ENCODE data around the gene ZNF605. TPM values are rescaled to one million over a fixed set of nuclear protein-coding genes. Genes with fewer than 3 reads are reported as not detected.
"Not testable (repeated sequence)": the region's sequence is repeated elsewhere in the genome, so short reads cannot be mapped to it uniquely, and the experiment has no call there.

The ZNF605 gene
- total and polyA plus RNA-seq, 9 of the 15 experiments (the other 6 are each of a cell fraction or from before 2014, with no cell fraction given) = 0.45 to 1.1 (median 0.68) TPM

GRCh38 chr12:132937476-132937875 is 18.6 kb downstream of the ZNF605 start (continued):
- TF ChIP-seq E2F4 (CRISPR knock-in tag; IDR thresholded peaks at IDR 0.05; ENCODE audit: low read depth) (no peak), CHD2 (IDR thresholded peaks at IDR 0.05; ENCODE audit: low read depth, low read length) (no peak), COPS2 (conservative IDR thresholded peaks at IDR 0.05) (no peak)

GRCh38 chr12:132936921-132937320 is 19.2 kb downstream of the ZNF605 start:
- H3K4me3 ChIP-seq; H3K27me3 ChIP-seq (ENCODE audit: control insufficient read depth in 2 of 2, insufficient read depth in 2 of 2, low read length in 2 of 2); POLR2A ChIA-PET; H3K9ac ChIP-seq (ENCODE audit: insufficient read depth in 1 of 2, low read depth in 2 of 2, low read length in 2 of 2); H3K9me1 ChIP-seq (ENCODE audit: control insufficient read depth, insufficient read depth, low read length); in situ Hi-C loops (cut with MboI); BruUV-seq (replicated peaks); FAIRE-seq; H3K79me2 ChIP-seq (ENCODE audit: control insufficient read depth, insufficient read depth, low read length); H3K4me2 ChIP-seq (ENCODE audit: insufficient read depth, low read length); CTCF ChIA-PET (ENCODE audit: low intra/inter-chr PET ratio); H4K20me1 ChIP-seq (replicated peaks; ENCODE audit: control insufficient read depth, insufficient read depth, low read length); DNase-seq (ENCODE audit: extremely low read depth in 1 of 4, low spot score in 3 of 4); ATAC-seq; H2AFZ ChIP-seq (ENCODE audit: low read depth, low read length); intact Hi-C loops (cut with micrococcal nuclease); H3K36me3 ChIP-seq (ENCODE audit: control insufficient read depth, insufficient read depth, low read length); H3K9me3 ChIP-seq (replicated peaks; ENCODE audit: control insufficient read depth, insufficient read depth, low read depth, low read length); H3K27ac ChIP-seq (ENCODE audit: extremely low read depth, low read depth, low read length); H3K4me1 ChIP-seq (replicated peaks in 1 of 2; ENCODE audit: control insufficient read depth in 2 of 2, insufficient read depth in 2 of 2, low read length in 2 of 2): not testable (repeated sequence)
- 0% methylated on average over 8 of the region's 8 CpGs for WGBS (ENCODE audit: insufficient coverage, low coverage, missing lambda C conversion rate)

GRCh38 chr12:132936163-132936562 is 19.9 kb downstream of the ZNF605 start:
- Histone ChIP-seq H3K79me2 (ENCODE audit: control insufficient read depth, insufficient read depth, low read length) (no peaks in the 10 kb centered on the region), H3K9me3 (replicated peaks; ENCODE audit: control insufficient read depth, insufficient read depth, low read depth, low read length) (peaks cover 1% of the 10 kb centered on the region), H3K27ac (ENCODE audit: extremely low read depth, low read depth, low read length) (no peak overlapping the region), H3K4me1 (replicated peaks in 1 of 2; ENCODE audit: control insufficient read depth in 2 of 2, insufficient read depth in 2 of 2, low read length in 2 of 2) (no peaks in the 10 kb centered on the region), H3K27me3 (ENCODE audit: control insufficient read depth in 2 of 2, insufficient read depth in 2 of 2, low read length in 2 of 2) (peaks cover 0 to 2% of the 10 kb centered on the region in 2 experiments; a peak in 1 of 5 replicates), H3K9ac (ENCODE audit: insufficient read depth in 1 of 2, low read depth in 2 of 2, low read length in 2 of 2) (no peak overlapping the region), H3K9me1 (ENCODE audit: control insufficient read depth, insufficient read depth, low read length) (no peaks in the 10 kb centered on the region), H2AFZ (ENCODE audit: low read depth, low read length) (no peak overlapping the region), H3K4me2 (ENCODE audit: insufficient read depth, low read length) (no peak overlapping the region), H3K36me3 (ENCODE audit: control insufficient read depth, insufficient read depth, low read length) (no peaks in the 10 kb centered on the region), H3K4me3 (no peak overlapping the region), H4K20me1 (replicated peaks; ENCODE audit: control insufficient read depth, insufficient read depth, low read length) (no peaks in the 10 kb centered on the region)
- ChIA-PET CTCF (ENCODE audit: low intra/inter-chr PET ratio) (no interaction called here), POLR2A (no interaction called here)
- FAIRE-seq (no peak), DNase-seq (ENCODE audit: extremely low read depth in 1 of 4, low spot score in 3 of 4) (no peak), ATAC-seq (no peak)
- no TSS peak for BruUV-seq (replicated peaks)
- in situ Hi-C loops (cut with MboI) (no loop called here), intact Hi-C loops (cut with micrococcal nuclease) (no loop called here)
- WGBS (ENCODE audit: insufficient coverage, low coverage, missing lambda C conversion rate) = 0% methylated on average over 2 of the region's 2 CpGs
- TF ChIP-seq E2F5 (CRISPR knock-in tag; IDR thresholded peaks at IDR 0.05) (no peak), ZNF449 (CRISPR knock-in tag; IDR thresholded peaks at IDR 0.05) (no peak), RB1 (IDR thresholded peaks at IDR 0.05; ENCODE audit: low read depth) (no peak), TFE3 (CRISPR knock-in tag; IDR thresholded peaks at IDR 0.05) (no peak), TCF3 (CRISPR knock-in tag; IDR thresholded peaks at IDR 0.05) (no peak)
